K562 (cell line): ENCODE data around the gene IFNAR2. TPM values are rescaled to one million over a fixed set of nuclear protein-coding genes. Genes with fewer than 3 reads are reported as not detected.

Experiments used
- ARID1B ChIP-seq: fragments of 450-650 bp; IDR thresholded peaks from 2 replicates; pipeline ENCODE4 v1.6.1; 2016; ENCODE audit warnings: antibody characterized with exemption, mild to moderate bottlenecking, inconsistent platforms
- CHD1 ChIP-seq: fragments of 200-600 bp; sonication (generic); IDR thresholded peaks from one replicate; pipeline ENCODE4 v1.6.1; 2012; ENCODE audit warnings: mild to moderate bottlenecking, moderate library complexity, low read length, inconsistent platforms
- CREM ChIP-seq: IDR thresholded peaks from 2 replicates; pipeline ENCODE4 v1.6.1; 2014; ENCODE audit warnings: antibody characterized with exemption, low read depth
- GABPA ChIP-seq: fragments of 200-800 bp; sonication (Bioruptor generic); conservative IDR thresholded peaks from 2 replicates; pipeline ENCODE4 v1.6.1; 2016; ENCODE audit warnings: low read depth, missing genetic modification characterization, missing compliant biosample characterization
- KDM5B ChIP-seq: fragments of 200-600 bp; sonication (generic); IDR thresholded peaks from 2 replicates; pipeline ENCODE4 v1.6.1; 2012; ENCODE audit warnings: low read depth, mild to moderate bottlenecking, moderate library complexity, low read length, control low read depth, inconsistent platforms; ENCODE audit not compliant: insufficient replicate concordance
- MIER1 ChIP-seq: fragments of 450-650 bp; IDR thresholded peaks from 2 replicates; pipeline ENCODE4 v1.6.1; 2016; ENCODE audit warnings: antibody characterized with exemption, mild to moderate bottlenecking, low read depth
- MXI1 ChIP-seq: IDR thresholded peaks from 2 replicates; pipeline ENCODE4 v1.6.1; 2011; ENCODE audit warnings: low read depth, mild to moderate bottlenecking, improper control_type of control experiment, low read length
- NCOA2 ChIP-seq, 2 experiments: fragments of 450-650 bp; IDR thresholded peaks; 2 replicates each; pipeline ENCODE4 v1.6.1; 2018; ENCODE audit warnings: mild to moderate bottlenecking in 2 of 2, moderate library complexity in 1 of 2; ENCODE audit not compliant: partially characterized antibody in 2 of 2
- SIN3A ChIP-seq, 2 experiments: fragments of 150-350 bp in 1 of 2; IDR thresholded peaks; 2 replicates each; pipeline ENCODE4 v1.6.1; 2011 to 2016; ENCODE audit warnings: borderline replicate concordance in 2 of 2, low read depth in 2 of 2, low read length in 2 of 2, mild to moderate bottlenecking in 2 of 2, moderate library complexity in 2 of 2; ENCODE audit not compliant: control insufficient read depth in 1 of 2
- SPI1 ChIP-seq: IDR thresholded peaks from 2 replicates; pipeline ENCODE4 v1.6.1; 2011; ENCODE audit warnings: low read depth, low read length, control low read depth, borderline replicate concordance
- ZNF668 ChIP-seq: fragments of 250-450 bp; sonication (Bioruptor Pico); IDR thresholded peaks from 2 replicates; pipeline ENCODE4 v1.8.0; 2022; ENCODE audit warnings: mild to moderate bottlenecking, inconsistent platforms
- ZNF764 ChIP-seq: fragments of 250-450 bp; sonication (Bioruptor Pico); IDR thresholded peaks from 2 replicates; pipeline ENCODE4 v1.4.0; 2020; ENCODE audit warnings: low read depth, mild to moderate bottlenecking, moderate library complexity
- polyA plus RNA-seq, 8 experiments: library from polyadenylated mRNA; depleted of rRNA in 4 of 8; stranded (reverse) in 5 of 8; unstranded in 3 of 8; fragments of >200 nt; fragmentation: Nextera tagmentation in 2 of 8; fragmentation: Illumina TruSeq in 1 of 8; extraction: Ambion mirVana in 2 of 8; extraction: Trizol in 1 of 8; gene quantifications; 2 replicates each; pipeline versions ENCODE4 v1.2.1 to v1.2.3, GENCODE V29; 2011 to 2014; ENCODE audit warnings: inconsistent platforms in 1 of 8, missing spikeins in 1 of 8
- total RNA-seq, 7 experiments: library from RNA; depleted of rRNA in 6 of 7; stranded (reverse); fragments of >200 nt in 6 of 7; fragmentation: Illumina TruSeq in 2 of 7; extraction: Trizol in 2 of 7; gene quantifications; 2 replicates each; pipeline versions ENCODE4 v1.2.1 to v1.2.3, GENCODE V29; 2011 to 2021; ENCODE audit warnings: low replicate concordance in 1 of 7
- TF ChIP-seq, protein P1 (sequence below): sonication (generic); IDR thresholded peaks from 2 replicates; pipeline ENCODE4 v1.6.1; 2016
- TF ChIP-seq, protein P2 (sequence below): fragments of 200-800 bp; sonication (Bioruptor generic); IDR thresholded peaks from 2 replicates; pipeline ENCODE4 v1.6.1; 2017; ENCODE audit warnings: missing genetic modification characterization, missing compliant biosample characterization
- TF ChIP-seq, protein P3 (sequence below), 2 experiments: fragments of 250-450 bp in 1 of 2; fragments of 450-650 bp in 1 of 2; sonication (Bioruptor Pico) in 1 of 2; IDR thresholded peaks; 2 replicates each; pipeline versions ENCODE4 v1.6.1 to v1.8.0; 2016 to 2021; ENCODE audit warnings: mild to moderate bottlenecking in 2 of 2, moderate library complexity in 2 of 2, missing compliant biosample characterization in 1 of 2, missing genetic modification characterization in 1 of 2
- TF ChIP-seq, protein P4 (sequence below), 2 experiments: fragments of 450-650 bp; formaldehyde crosslinking in 1 of 2; IDR thresholded peaks; 2 replicates each; pipeline versions ENCODE4 v1.4.0 to v1.6.1; 2014 to 2020; ENCODE audit warnings: mild to moderate bottlenecking in 2 of 2, borderline replicate concordance in 1 of 2, low read depth in 1 of 2

Gene IFNAR2
- total and polyA plus RNA-seq, 9 of the 15 experiments (the other 6 are each of a cell fraction or from before 2014, with no cell fraction given), result 1.7 to 48.3 (median 8.4) TPM

DNA sequence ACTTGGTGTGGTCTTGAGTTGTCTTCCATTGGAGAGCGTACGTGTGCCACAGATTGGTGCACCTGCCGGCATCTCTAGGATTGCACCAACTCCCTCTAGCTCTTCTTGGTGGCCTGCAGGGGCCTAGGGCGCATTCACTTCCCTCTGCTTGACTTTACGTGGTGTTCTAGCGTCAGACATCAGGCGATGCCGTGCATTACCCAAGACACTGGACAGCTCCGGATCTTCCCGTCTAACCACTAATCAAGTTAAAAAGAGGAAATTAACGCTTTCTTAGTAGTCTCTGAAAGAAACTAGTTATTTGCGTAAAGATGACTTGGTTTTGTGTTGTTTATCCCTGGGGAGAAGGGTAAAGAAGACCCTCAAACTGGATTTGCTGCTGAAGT, 35.9 kb downstream of the IFNAR2 start (continued):
- TF ChIP-seq, protein P1, sequence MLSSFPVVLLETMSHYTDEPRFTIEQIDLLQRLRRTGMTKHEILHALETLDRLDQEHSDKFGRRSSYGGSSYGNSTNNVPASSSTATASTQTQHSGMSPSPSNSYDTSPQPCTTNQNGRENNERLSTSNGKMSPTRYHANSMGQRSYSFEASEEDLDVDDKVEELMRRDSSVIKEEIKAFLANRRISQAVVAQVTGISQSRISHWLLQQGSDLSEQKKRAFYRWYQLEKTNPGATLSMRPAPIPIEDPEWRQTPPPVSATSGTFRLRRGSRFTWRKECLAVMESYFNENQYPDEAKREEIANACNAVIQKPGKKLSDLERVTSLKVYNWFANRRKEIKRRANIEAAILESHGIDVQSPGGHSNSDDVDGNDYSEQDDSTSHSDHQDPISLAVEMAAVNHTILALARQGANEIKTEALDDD, result peak; percentile 94
- TF ChIP-seq GABPA, result no peak
- no peak for TF ChIP-seq ZNF764
- no peak for TF ChIP-seq CHD1
- TF ChIP-seq MIER1, result 0 out of 2 replicates have a peak, but pooled peaks have one; percentile 50
- 0 out of 2 replicates have a peak, but pooled peaks have one; percentile 15 for TF ChIP-seq CREM
- TF ChIP-seq, protein P2, sequence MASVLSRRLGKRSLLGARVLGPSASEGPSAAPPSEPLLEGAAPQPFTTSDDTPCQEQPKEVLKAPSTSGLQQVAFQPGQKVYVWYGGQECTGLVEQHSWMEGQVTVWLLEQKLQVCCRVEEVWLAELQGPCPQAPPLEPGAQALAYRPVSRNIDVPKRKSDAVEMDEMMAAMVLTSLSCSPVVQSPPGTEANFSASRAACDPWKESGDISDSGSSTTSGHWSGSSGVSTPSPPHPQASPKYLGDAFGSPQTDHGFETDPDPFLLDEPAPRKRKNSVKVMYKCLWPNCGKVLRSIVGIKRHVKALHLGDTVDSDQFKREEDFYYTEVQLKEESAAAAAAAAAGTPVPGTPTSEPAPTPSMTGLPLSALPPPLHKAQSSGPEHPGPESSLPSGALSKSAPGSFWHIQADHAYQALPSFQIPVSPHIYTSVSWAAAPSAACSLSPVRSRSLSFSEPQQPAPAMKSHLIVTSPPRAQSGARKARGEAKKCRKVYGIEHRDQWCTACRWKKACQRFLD (CRISPR knock-in tag), result no peak; the same call in none of the 2 replicates
- TF ChIP-seq SPI1, result 0 out of 2 replicates have a peak, but pooled peaks have one; percentile 19
- no peak for TF ChIP-seq NCOA2 (IDR thresholded peaks at IDR 0.05; ENCODE audit: partially characterized antibody in 2 of 2)
- no peak for TF ChIP-seq SIN3A (IDR thresholded peaks at IDR 0.05; ENCODE audit: borderline replicate concordance in 2 of 2, control insufficient read depth in 1 of 2, low read depth in 2 of 2, low read length in 2 of 2)
- TF ChIP-seq, protein P3, sequence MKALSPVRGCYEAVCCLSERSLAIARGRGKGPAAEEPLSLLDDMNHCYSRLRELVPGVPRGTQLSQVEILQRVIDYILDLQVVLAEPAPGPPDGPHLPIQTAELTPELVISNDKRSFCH (CRISPR knock-in tag; IDR thresholded peaks at IDR 0.05), result no peak
- TF ChIP-seq, protein P3 (tag; IDR thresholded peaks at IDR 0.05), result 0 out of 2 replicates have a peak, but pooled peaks have one; percentile 22
- no peak for TF ChIP-seq ZNF668 (CRISPR knock-in tag)
- no peak for TF ChIP-seq ARID1B
- no peak for TF ChIP-seq KDM5B
- TF ChIP-seq MXI1, result no peak
- TF ChIP-seq, protein P4, sequence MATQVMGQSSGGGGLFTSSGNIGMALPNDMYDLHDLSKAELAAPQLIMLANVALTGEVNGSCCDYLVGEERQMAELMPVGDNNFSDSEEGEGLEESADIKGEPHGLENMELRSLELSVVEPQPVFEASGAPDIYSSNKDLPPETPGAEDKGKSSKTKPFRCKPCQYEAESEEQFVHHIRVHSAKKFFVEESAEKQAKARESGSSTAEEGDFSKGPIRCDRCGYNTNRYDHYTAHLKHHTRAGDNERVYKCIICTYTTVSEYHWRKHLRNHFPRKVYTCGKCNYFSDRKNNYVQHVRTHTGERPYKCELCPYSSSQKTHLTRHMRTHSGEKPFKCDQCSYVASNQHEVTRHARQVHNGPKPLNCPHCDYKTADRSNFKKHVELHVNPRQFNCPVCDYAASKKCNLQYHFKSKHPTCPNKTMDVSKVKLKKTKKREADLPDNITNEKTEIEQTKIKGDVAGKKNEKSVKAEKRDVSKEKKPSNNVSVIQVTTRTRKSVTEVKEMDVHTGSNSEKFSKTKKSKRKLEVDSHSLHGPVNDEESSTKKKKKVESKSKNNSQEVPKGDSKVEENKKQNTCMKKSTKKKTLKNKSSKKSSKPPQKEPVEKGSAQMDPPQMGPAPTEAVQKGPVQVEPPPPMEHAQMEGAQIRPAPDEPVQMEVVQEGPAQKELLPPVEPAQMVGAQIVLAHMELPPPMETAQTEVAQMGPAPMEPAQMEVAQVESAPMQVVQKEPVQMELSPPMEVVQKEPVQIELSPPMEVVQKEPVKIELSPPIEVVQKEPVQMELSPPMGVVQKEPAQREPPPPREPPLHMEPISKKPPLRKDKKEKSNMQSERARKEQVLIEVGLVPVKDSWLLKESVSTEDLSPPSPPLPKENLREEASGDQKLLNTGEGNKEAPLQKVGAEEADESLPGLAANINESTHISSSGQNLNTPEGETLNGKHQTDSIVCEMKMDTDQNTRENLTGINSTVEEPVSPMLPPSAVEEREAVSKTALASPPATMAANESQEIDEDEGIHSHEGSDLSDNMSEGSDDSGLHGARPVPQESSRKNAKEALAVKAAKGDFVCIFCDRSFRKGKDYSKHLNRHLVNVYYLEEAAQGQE (IDR thresholded peaks at IDR 0.05; ENCODE audit: borderline replicate concordance), result peak; percentile 93
- TF ChIP-seq, protein P4 (CRISPR knock-in tag; IDR thresholded peaks at IDR 0.05; ENCODE audit: low read depth), result peak; percentile 80; the same call in 1 of the 2 replicates
